Naive thymus-derived CD4-positive, alpha-beta T cell (primary cell): ENCODE data around the gene NOL12. TPM values are rescaled to one million over a fixed set of nuclear protein-coding genes. Genes with fewer than 3 reads are reported as not detected.

Source experiments
- polyA plus RNA-seq, 2 donors: library from polyadenylated mRNA; unstranded; fragments of 300-500 nt; fragmentation: Illumina TruSeq; gene quantifications; one replicate each; pipeline ENCODE4 v1.2.3, GENCODE V29; 2021
- total RNA-seq, 6 experiments: library from RNA in 5 of 6; stranded (reverse) in 5 of 6; gene quantifications; 1 replicate in 5 of 6; 2 replicates in 1 of 6; pipeline ENCODE4 v1.2.3 and lab custom pipeline; 2021 to 2026

Gene NOL12
- total and polyA plus RNA-seq, 7 experiments from 2014 or later = 32.8 to 52.5 (median 45.3) TPM

Other genes with a start within 250 kb of the NOL12 start
- gene MFNG, start 200.0 kb upstream of the NOL12 start, total RNA-seq = 100 to 1,000 TPM; 146 to 223 (median 203) TPM
- gene MFNG, start 200.0 kb upstream of the NOL12 start, polyA plus RNA-seq = 100 to 1,000 TPM; 350 to 449 TPM
- gene CARD10, start 166.9 kb upstream of the NOL12 start, total RNA-seq = 1 to 10 TPM in 1 of 5 experiments, under 1 TPM in 3, not detected in 1; 0.13 to 1.0 (median 0.57) TPM
- under 1 TPM in 1 of 2 donors, not detected in 1; 0.69 TPM for gene CARD10, start 166.9 kb upstream of the NOL12 start, polyA plus RNA-seq
- gene CDC42EP1, start 125.9 kb upstream of the NOL12 start, total RNA-seq = 1 to 10 TPM in 1 of 5 experiments, under 1 TPM in 3, not detected in 1; 0.27 to 1.6 (median 0.62) TPM
- not detected for gene CDC42EP1, start 125.9 kb upstream of the NOL12 start, polyA plus RNA-seq
- 100 to 1,000 TPM in 1 of 5 experiments, 1 to 10 TPM in 1, not detected in 3; 6.4 to 123 TPM for gene LGALS2, start 106.3 kb upstream of the NOL12 start, total RNA-seq
- gene LGALS2, start 106.3 kb upstream of the NOL12 start, polyA plus RNA-seq = under 1 TPM in 1 of 2 donors, not detected in 1; 0.71 TPM
- 100 to 1,000 TPM in 3 of 5 experiments, 10 to 100 TPM in 2; 64.2 to 124 (median 102) TPM for gene GGA1, start 77.5 kb upstream of the NOL12 start, total RNA-seq
- 10 to 100 TPM; 20.8 to 22.3 TPM for gene GGA1, start 77.5 kb upstream of the NOL12 start, polyA plus RNA-seq
- 100 to 1,000 TPM in 2 of 5 experiments, 10 to 100 TPM in 3; 66.4 to 157 (median 89.2) TPM for gene SH3BP1, start 46.7 kb upstream of the NOL12 start, total RNA-seq
- gene SH3BP1, start 46.7 kb upstream of the NOL12 start, polyA plus RNA-seq = 10 to 100 TPM; 12.9 to 23.0 TPM
- 10 to 100 TPM in 1 of 5 experiments, 1 to 10 TPM in 4; 3.9 to 27.4 (median 7.5) TPM for gene PDXP, start 27.6 kb upstream of the NOL12 start, total RNA-seq
- gene PDXP, start 27.6 kb upstream of the NOL12 start, polyA plus RNA-seq = 1 to 10 TPM; 1.9 to 3.6 TPM
- gene LGALS1, start 10.7 kb upstream of the NOL12 start, total RNA-seq = 100 to 1,000 TPM in 2 of 5 experiments, 10 to 100 TPM in 3; 23.6 to 969 (median 54.4) TPM
- gene LGALS1, start 10.7 kb upstream of the NOL12 start, polyA plus RNA-seq = 10 to 100 TPM; 22.9 to 30.5 TPM
- gene TRIOBP, start 10.7 kb downstream of the NOL12 start, total RNA-seq = 10 to 100 TPM; 15.0 to 43.0 (median 25.7) TPM
- gene TRIOBP, start 10.7 kb downstream of the NOL12 start, polyA plus RNA-seq = 10 to 100 TPM in 1 of 2 donors, 1 to 10 TPM in 1; 6.7 to 15.4 TPM
- 10 to 100 TPM in 1 of 5 experiments, 1 to 10 TPM in 4; 1.1 to 14.6 (median 5.4) TPM for gene GCAT, start 121.6 kb downstream of the NOL12 start, total RNA-seq
- gene GCAT, start 121.6 kb downstream of the NOL12 start, polyA plus RNA-seq = 1 to 10 TPM; 7.8 to 8.1 TPM
- gene GALR3, start 137.0 kb downstream of the NOL12 start, total RNA-seq = not detected
- not detected for gene GALR3, start 137.0 kb downstream of the NOL12 start, polyA plus RNA-seq
- gene ANKRD54, start 158.0 kb downstream of the NOL12 start, total RNA-seq = 10 to 100 TPM; 18.9 to 26.2 (median 20.4) TPM
- gene ANKRD54, start 158.0 kb downstream of the NOL12 start, polyA plus RNA-seq = 10 to 100 TPM; 14.3 to 18.5 TPM
- 100 to 1,000 TPM; 383 to 586 (median 525) TPM for gene EIF3L, start 163.1 kb downstream of the NOL12 start, total RNA-seq
- 100 to 1,000 TPM; 338 to 419 TPM for gene EIF3L, start 163.1 kb downstream of the NOL12 start, polyA plus RNA-seq
- gene MICALL1, start 220.0 kb downstream of the NOL12 start, total RNA-seq = 10 to 100 TPM; 22.2 to 40.0 (median 27.8) TPM
- gene MICALL1, start 220.0 kb downstream of the NOL12 start, polyA plus RNA-seq = 1 to 10 TPM; 2.2 to 7.3 TPM